GM10847 (cell line): ENCODE data around the gene AIP.
A peak's percentile ranks its signal among the peaks of the same experiment; 100 is the strongest.

ENCODE experiments used
- POLR2A ChIP-seq: IDR thresholded peaks from 2 replicates; pipeline ENCODE4 v1.6.1; 2011; ENCODE audit not compliant: insufficient read length; ENCODE audit errors: extremely low read depth

The AIP gene

DNA sequence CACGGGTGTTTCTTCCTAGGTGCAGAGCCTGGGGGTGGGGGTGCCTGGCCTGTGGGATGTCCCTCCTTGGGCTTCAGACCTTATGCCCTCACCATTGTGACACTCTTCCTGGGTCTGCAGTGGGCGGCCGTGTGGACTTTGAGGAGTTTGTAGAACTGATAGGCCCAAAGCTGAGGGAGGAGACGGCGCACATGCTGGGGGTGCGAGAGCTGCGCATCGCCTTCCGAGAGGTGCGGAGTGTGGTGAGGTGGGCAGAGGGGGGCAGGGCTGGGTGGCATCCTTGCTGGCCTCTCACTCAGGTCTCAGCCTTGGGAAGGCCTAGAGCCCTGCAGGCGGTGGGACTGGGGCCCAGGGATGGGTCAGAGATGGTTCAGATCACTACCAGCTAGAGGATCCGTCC, 25.4 kb upstream of the AIP start:
- no peak for TF ChIP-seq POLR2A

DNA sequence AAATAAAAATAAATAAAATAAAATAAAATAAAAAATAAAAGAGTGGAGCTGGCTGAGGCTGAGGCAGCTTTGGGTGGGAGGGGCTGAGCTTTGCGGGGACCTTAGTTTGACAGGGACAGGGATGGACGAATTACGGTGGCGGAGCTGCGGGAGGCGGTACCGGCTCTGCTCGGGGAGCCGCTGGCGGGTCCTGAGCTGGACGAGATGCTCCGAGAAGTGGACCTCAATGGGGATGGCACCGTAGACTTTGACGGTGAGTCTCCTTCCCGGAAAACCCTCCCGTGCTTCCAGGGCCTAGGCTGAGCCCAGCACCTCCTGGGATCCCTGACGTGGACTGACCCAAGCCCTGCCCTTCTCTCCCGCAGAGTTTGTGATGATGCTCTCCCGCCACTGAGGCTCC, 24.6 kb upstream of the AIP start:
- TF ChIP-seq POLR2A: no peak

- TF ChIP-seq POLR2A: no peak
Observed at GRCh38 chr11:67463186-67463585, 19.6 kb upstream of the AIP start.

DNA sequence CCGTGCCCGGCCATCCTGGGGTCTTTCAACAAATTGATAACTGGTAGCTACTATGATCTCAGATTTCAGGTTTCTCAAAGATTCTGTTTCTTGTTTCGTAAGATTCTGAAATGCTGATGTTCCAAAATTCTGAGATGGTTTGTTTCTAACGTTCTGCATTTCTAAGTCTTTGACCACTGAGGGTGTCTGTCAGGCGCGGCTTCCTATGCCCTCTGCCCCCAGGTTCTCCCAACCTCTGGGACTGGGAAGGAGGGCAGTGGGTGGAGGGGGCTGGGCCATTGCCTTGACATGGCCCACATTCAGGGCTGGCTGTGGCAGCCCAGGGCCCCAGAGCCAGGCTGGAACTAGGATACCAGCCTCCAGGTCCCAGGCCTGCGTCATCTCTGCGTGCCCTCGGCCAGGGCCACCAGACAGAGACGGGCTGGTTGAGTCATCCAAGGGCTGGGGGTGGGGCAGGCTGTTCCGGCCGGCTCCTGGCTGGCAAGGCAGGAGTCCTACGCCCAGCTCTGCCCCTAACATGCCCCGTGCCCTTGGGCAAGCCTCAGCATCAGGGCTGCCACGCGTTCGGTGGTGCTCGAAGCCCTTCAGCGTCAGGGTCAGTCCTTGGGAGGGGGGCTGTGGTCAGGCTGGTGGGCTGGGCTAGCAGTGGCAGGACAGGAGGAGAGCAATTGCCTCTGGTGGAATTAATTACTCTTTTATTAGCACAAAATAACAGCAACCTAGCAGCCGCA, 19.0 kb upstream of the AIP start:
- no peak for TF ChIP-seq POLR2A

GRCh38 chr11:67464411-67465188, 18.2 kb upstream of the AIP start:
- peak; percentile 75 for TF ChIP-seq POLR2A

GRCh38 chr11:67465189-67465510, 17.7 kb upstream of the AIP start:
- TF ChIP-seq POLR2A: no peak

- no peak for TF ChIP-seq POLR2A
Observed at GRCh38 chr11:67466367-67466766, 16.5 kb upstream of the AIP start.

DNA sequence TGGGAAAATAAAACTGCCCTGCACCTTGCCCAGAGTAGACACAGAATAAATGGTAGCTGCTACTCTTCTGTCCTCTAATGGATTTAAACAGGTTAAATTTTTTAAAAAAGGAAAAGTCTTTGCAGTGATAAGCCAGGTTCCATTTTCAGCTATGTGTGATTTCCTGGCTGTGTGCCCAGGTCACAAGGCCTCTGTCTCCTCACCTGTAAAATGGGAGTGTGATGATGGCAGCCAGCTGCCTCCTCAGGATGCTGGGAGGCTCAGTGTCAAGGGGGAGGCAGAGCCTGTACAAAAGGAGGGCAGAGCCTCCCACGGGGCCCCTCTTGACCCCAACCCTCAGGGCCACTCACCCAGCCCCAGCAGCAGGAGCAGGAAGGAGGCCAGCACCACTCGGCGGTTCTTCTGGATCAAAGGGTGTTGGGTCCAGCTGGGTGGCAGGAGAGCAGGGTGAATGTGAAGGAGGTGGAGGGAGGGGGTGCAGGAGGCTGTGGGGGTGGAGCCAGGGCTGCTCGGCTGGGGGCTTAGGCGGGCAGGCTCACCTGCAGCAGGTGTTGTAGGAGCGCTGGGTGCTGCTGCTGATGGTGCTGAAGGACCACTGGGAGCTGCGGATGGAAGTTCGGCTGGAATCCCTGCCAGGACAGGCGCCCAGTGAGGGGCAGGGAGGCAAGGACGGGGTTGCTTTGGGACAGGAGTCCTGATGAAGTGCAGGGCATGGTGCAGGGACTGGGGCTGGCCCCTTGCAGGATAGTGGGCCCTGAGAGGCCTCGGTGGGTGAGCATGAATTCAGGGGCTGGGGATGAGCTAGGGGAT, 15.7 kb upstream of the AIP start:
- no peak for TF ChIP-seq POLR2A

DNA sequence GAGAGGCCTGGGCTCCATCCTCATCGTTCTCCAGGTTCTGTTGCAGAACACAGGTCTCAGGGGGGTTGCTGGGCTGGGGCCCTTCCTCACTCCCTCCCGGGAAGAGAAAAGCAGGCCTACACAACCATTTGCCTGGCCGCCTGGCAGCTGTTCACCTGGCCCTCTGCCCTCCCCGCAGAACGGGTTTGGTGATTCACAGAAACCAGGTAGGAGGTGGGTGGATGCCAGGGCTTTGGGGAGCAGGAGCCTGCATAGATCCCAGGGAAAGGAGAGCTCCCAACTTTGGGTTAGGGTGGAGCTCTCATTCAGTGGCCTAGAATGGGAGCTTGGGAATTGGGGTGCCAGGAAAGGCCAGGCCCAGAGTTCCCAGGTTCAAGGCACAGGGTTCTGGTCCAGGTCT, 14.8 kb upstream of the AIP start:
- TF ChIP-seq POLR2A: no peak

DNA sequence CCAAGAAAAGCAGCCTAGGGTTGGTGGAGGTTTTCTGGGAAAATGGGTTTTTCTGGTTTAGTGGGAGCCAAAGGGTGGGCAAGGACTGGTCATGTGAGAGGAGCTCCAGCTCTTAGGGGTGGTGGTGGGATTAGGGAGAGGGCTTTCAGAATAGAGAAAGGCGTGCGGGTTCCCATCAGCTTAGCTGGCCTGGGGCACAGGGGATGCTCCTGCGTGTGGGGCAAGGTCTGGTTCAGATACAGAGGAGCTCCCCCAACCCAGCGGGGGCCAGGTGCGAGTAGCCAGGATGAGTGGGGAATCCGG, 14.4 kb upstream of the AIP start:
- TF ChIP-seq POLR2A: no peak

DNA sequence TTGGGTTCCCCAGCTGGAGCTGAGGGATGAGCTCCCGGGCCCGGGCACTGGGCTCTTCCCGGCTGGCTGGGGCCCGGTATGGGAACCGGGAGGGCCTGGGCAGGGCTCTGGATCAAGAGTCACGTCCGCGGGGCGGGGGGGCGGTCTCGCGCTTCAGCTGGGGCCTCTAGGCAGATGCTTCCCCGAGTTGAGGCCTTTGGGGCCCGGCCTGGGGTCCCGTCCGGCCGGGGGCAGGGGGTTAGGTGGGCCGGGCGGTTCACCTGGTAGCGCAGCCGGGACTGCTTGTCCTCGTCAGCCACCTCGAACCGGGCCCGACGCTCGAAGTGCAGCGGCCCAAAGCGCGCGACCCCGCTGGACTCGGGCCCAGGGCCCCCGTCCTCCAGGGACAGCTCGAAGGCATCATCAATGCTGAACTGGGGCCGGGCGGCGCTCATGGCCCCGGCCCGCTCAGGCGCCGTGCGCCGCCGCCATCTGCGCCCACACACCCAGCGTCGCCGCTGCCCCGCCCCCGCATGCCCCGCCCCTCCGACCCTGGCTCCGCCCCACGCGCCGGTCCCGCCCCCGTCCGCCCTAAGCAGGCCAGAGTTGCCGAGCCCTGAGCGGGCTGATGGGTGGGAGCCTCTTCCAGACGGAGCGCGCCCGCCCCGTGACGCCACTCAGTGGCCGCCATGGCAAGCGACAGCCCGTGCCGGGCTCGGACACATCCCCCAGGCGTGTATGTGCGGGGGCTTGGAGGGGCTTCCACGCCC, 13.9 kb upstream of the AIP start, which contains the start of gene TMEM134:
Gene TMEM134, minus strand, starts transcription at position 493 of the 749 bp plus-strand sequence. Its CDS starts 59 bp downstream, at position 434.
- peak; percentile 68 for TF ChIP-seq POLR2A

DNA sequence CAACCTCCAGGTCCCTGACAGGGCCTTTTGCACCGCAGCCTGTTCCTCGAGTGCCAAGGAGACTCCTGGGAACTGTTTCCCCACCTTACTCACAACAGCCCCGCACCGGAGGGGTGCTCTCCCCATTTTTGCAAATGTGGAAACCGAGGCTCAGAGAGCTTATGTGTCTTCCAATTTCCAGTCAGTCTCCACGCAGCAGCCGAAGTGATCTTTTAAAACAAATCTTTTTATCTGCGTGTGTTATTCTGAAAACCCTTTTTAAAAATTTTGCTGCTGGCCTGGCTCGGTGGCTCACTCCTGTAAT, 13.4 kb upstream of the AIP start:
- no peak for TF ChIP-seq POLR2A

- TF ChIP-seq POLR2A: no peak
Observed at GRCh38 chr11:67470337-67471002, 12.4 kb upstream of the AIP start.

GRCh38 chr11:67472882-67473281, 9.9 kb upstream of the AIP start:
- no peak for TF ChIP-seq POLR2A

- TF ChIP-seq POLR2A: no peak
Observed at GRCh38 chr11:67482275-67482826, 475 bp upstream of the AIP start.
